ENCODE data around the gene SMURF1.
"Not testable (repeated sequence)": the region's sequence is repeated elsewhere in the genome, so short reads cannot be mapped to it uniquely, and the experiment has no call there.

SMURF1 gene

GRCh38 chr7:99061001-99061776, 82.7 kb downstream of the SMURF1 start:
- intact Hi-C loops (cut with micrococcal nuclease) = no loop called here
- Mint-ChIP-seq H3K36me3 (ENCODE audit: low read depth) (peaks cover 41% of the 10 kb centered on the region), H3K27ac (no peak overlapping the region), H3K4me1 (ENCODE audit: low read depth) (peaks cover 10% of the 10 kb centered on the region), H3K4me3 (no peak overlapping the region), H3K27me3 (no peaks in the 10 kb centered on the region), H3K9me3 (no peaks in the 10 kb centered on the region)

- Mint-ChIP-seq H3K27me3 (no peaks in the 10 kb centered on the region), H3K27ac (no peak overlapping the region), H3K4me3 (no peak overlapping the region), H3K36me3 (ENCODE audit: low read depth) (peaks cover 84% of the 10 kb centered on the region), H3K9me3 (no peaks in the 10 kb centered on the region), H3K4me1 (ENCODE audit: low read depth) (no peaks in the 10 kb centered on the region)
- intact Hi-C loops (cut with micrococcal nuclease) = no loop called here
Observed at GRCh38 chr7:99054781-99055180, 89.1 kb downstream of the SMURF1 start.

- no peaks in the 10 kb centered on the region for H3K9me3 Mint-ChIP-seq
- H3K27me3 Mint-ChIP-seq = no peaks in the 10 kb centered on the region
- H3K27ac Mint-ChIP-seq = no peak overlapping the region
- H3K4me1 Mint-ChIP-seq (ENCODE audit: low read depth) = no peaks in the 10 kb centered on the region
- H3K4me3 Mint-ChIP-seq = no peak overlapping the region
- peaks cover 100% of the 10 kb centered on the region for H3K36me3 Mint-ChIP-seq (ENCODE audit: low read depth)
- intact Hi-C loops (cut with micrococcal nuclease) = no loop called here
Observed at GRCh38 chr7:99050971-99051370, 92.9 kb downstream of the SMURF1 start.

GRCh38 chr7:99047526-99048077, 96.3 kb downstream of the SMURF1 start:
- Mint-ChIP-seq H3K27me3 (no peaks in the 10 kb centered on the region), H3K9me3 (no peaks in the 10 kb centered on the region), H3K27ac (no peak overlapping the region), H3K4me1 (ENCODE audit: low read depth) (peaks cover 5% of the 10 kb centered on the region), H3K4me3 (no peak overlapping the region), H3K36me3 (ENCODE audit: low read depth) (peaks cover 100% of the 10 kb centered on the region)
- intact Hi-C loops (cut with micrococcal nuclease) = no loop called here

- peaks cover 100% of the 10 kb centered on the region for H3K36me3 Mint-ChIP-seq (ENCODE audit: low read depth)
- H3K9me3 Mint-ChIP-seq = no peaks in the 10 kb centered on the region
- no peak overlapping the region for H3K27ac Mint-ChIP-seq
- H3K4me1 Mint-ChIP-seq (ENCODE audit: low read depth) = peaks cover 5% of the 10 kb centered on the region
- no peak overlapping the region for H3K4me3 Mint-ChIP-seq
- intact Hi-C loops (cut with micrococcal nuclease) = no loop called here
- no peaks in the 10 kb centered on the region for H3K27me3 Mint-ChIP-seq
Observed at GRCh38 chr7:99046722-99047121, 97.2 kb downstream of the SMURF1 start.

- H3K4me3 Mint-ChIP-seq; H3K4me1 Mint-ChIP-seq (ENCODE audit: low read depth); H3K27me3 Mint-ChIP-seq; H3K9me3 Mint-ChIP-seq; H3K27ac Mint-ChIP-seq; intact Hi-C loops (cut with micrococcal nuclease): not testable (repeated sequence)
- peaks cover 100% of the 10 kb centered on the region for H3K36me3 Mint-ChIP-seq (ENCODE audit: low read depth)
Observed at GRCh38 chr7:99046262-99046661, 97.6 kb downstream of the SMURF1 start.

GRCh38 chr7:99044858-99045257, 99.0 kb downstream of the SMURF1 start:
- H3K9me3 Mint-ChIP-seq; intact Hi-C loops (cut with micrococcal nuclease); H3K27ac Mint-ChIP-seq; H3K27me3 Mint-ChIP-seq; H3K4me3 Mint-ChIP-seq: not testable (repeated sequence)
- Mint-ChIP-seq H3K36me3 (ENCODE audit: low read depth) (peaks cover 100% of the 10 kb centered on the region), H3K4me1 (ENCODE audit: low read depth) (peaks cover 13% of the 10 kb centered on the region)

- Mint-ChIP-seq H3K36me3 (ENCODE audit: low read depth) (peaks cover 100% of the 10 kb centered on the region), H3K27me3 (no peaks in the 10 kb centered on the region), H3K27ac (no peak overlapping the region), H3K4me3 (no peak overlapping the region), H3K9me3 (no peaks in the 10 kb centered on the region), H3K4me1 (ENCODE audit: low read depth) (peaks cover 13% of the 10 kb centered on the region)
- intact Hi-C loops (cut with micrococcal nuclease) = no loop called here
Observed at GRCh38 chr7:99042957-99043356, 101.0 kb downstream of the SMURF1 start.

GRCh38 chr7:99041526-99041925, 102.4 kb downstream of the SMURF1 start:
- no peak overlapping the region for H3K4me3 Mint-ChIP-seq
- H3K36me3 Mint-ChIP-seq (ENCODE audit: low read depth) = peaks cover 100% of the 10 kb centered on the region
- H3K27ac Mint-ChIP-seq = no peak overlapping the region
- intact Hi-C loops (cut with micrococcal nuclease) = no loop called here
- no peaks in the 10 kb centered on the region for H3K9me3 Mint-ChIP-seq
- no peaks in the 10 kb centered on the region for H3K27me3 Mint-ChIP-seq
- peaks cover 13% of the 10 kb centered on the region for H3K4me1 Mint-ChIP-seq (ENCODE audit: low read depth)

GRCh38 chr7:99040104-99040958, 103.6 kb downstream of the SMURF1 start:
- Mint-ChIP-seq H3K27ac (no peak overlapping the region), H3K4me1 (ENCODE audit: low read depth) (peaks cover 13% of the 10 kb centered on the region), H3K27me3 (no peaks in the 10 kb centered on the region), H3K9me3 (no peaks in the 10 kb centered on the region), H3K4me3 (no peak overlapping the region), H3K36me3 (ENCODE audit: low read depth) (peaks cover 100% of the 10 kb centered on the region)
- intact Hi-C loops (cut with micrococcal nuclease) = loop anchor here (1.0 kb wide), 1 partner anchor 273 kb away; no protein-coding TSS in a partner anchor

GRCh38 chr7:99039384-99039891, 104.5 kb downstream of the SMURF1 start:
- Mint-ChIP-seq H3K27ac (no peak overlapping the region), H3K9me3 (no peaks in the 10 kb centered on the region), H3K27me3 (no peaks in the 10 kb centered on the region), H3K4me1 (ENCODE audit: low read depth) (peaks cover 13% of the 10 kb centered on the region), H3K36me3 (ENCODE audit: low read depth) (peaks cover 100% of the 10 kb centered on the region), H3K4me3 (no peak overlapping the region)
- intact Hi-C loops (cut with micrococcal nuclease) = no loop called here

- peaks cover 8% of the 10 kb centered on the region for H3K4me1 Mint-ChIP-seq (ENCODE audit: low read depth)
- H3K36me3 Mint-ChIP-seq (ENCODE audit: low read depth) = peaks cover 100% of the 10 kb centered on the region
- intact Hi-C loops (cut with micrococcal nuclease) = no loop called here
- no peaks in the 10 kb centered on the region for H3K9me3 Mint-ChIP-seq
- H3K27ac Mint-ChIP-seq = peak overlapping the region; percentile 52
- H3K27me3 Mint-ChIP-seq = no peaks in the 10 kb centered on the region
- H3K4me3 Mint-ChIP-seq = no peak overlapping the region
Observed at GRCh38 chr7:99038086-99038855, 105.6 kb downstream of the SMURF1 start.

- Mint-ChIP-seq H3K9me3 (no peaks in the 10 kb centered on the region), H3K4me1 (ENCODE audit: low read depth) (peaks cover 8% of the 10 kb centered on the region), H3K4me3 (no peak overlapping the region), H3K27me3 (no peaks in the 10 kb centered on the region), H3K27ac (no peak overlapping the region), H3K36me3 (ENCODE audit: low read depth) (peaks cover 100% of the 10 kb centered on the region)
- intact Hi-C loops (cut with micrococcal nuclease) = no loop called here
Observed at GRCh38 chr7:99037327-99037940, 106.5 kb downstream of the SMURF1 start.

All from dendritic cell treated with granulocyte-macrophage colony-stimulating factor and Interleukin-4, amounts not matched to agents 40 ng/mL and 50 ng/mL, for 4 days (primary cell).